ENCODE measurements around the gene AKR7A2. TPM values are rescaled to one million over a fixed set of nuclear protein-coding genes. Genes with fewer than 3 reads are reported as not detected.

The AKR7A2 gene
- total and polyA plus RNA-seq, 8 donors, result 18.7 to 108 (median 48.6) TPM; not detected in 1

DNA sequence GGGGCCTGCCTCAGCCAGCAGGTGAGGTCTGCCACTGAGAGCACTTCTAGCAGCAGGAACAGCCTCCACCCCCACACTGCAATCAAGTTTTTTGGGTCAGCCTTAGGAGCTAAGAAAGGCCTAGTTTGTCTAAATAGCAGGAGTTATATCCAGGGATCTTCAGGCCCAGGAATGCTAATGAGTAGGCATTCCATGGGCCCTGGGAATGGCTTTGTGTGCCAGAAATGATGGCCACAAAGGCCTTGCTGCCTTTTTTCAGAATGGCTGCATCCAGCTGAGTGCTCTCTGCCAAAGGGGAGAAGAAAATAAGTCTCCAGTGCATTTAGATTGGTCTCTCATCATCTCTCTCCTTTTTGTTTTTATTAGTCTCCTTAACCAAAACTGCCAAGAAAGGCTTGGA lies 57.5 kb downstream of the AKR7A2 start:
- Histone ChIP-seq H3K9me3 (no peaks in the 10 kb centered on the region), H3K4me1 (peaks cover 25 to 50% (median 39%) of the 10 kb centered on the region in 4 donors), H3K4me3 (no peak overlapping the region), H3K36me3 (peaks cover 31 to 48% (median 46%) of the 10 kb centered on the region in 4 donors), H3K27ac (no peak overlapping the region), H3K27me3 (no peaks in the 10 kb centered on the region)
- TF ChIP-seq POLR2A (IDR thresholded peaks at IDR 0.05), result no peak
- TF ChIP-seq POLR2AphosphoS5 (IDR thresholded peaks at IDR 0.05), result no peak
- no peak for TF ChIP-seq EP300 (IDR thresholded peaks at IDR 0.05)
- TF ChIP-seq, protein P1, sequence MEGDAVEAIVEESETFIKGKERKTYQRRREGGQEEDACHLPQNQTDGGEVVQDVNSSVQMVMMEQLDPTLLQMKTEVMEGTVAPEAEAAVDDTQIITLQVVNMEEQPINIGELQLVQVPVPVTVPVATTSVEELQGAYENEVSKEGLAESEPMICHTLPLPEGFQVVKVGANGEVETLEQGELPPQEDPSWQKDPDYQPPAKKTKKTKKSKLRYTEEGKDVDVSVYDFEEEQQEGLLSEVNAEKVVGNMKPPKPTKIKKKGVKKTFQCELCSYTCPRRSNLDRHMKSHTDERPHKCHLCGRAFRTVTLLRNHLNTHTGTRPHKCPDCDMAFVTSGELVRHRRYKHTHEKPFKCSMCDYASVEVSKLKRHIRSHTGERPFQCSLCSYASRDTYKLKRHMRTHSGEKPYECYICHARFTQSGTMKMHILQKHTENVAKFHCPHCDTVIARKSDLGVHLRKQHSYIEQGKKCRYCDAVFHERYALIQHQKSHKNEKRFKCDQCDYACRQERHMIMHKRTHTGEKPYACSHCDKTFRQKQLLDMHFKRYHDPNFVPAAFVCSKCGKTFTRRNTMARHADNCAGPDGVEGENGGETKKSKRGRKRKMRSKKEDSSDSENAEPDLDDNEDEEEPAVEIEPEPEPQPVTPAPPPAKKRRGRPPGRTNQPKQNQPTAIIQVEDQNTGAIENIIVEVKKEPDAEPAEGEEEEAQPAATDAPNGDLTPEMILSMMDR (IDR thresholded peaks at IDR 0.05), result no peak
- DNase-seq, result no peak
- intact Hi-C loops (cut with DNase I; ENCODE audit: low total_unique reads), result no loop called here

Small RNA genes within 50 kb of the gene (small RNA-seq; reads per million reads assigned to genes)
- 0 reads per million in 4 donors for gene RNU6-1099P

Other genes with a start within 250 kb of the AKR7A2 start
- 100 to 1,000 TPM; 113 to 262 (median 172) TPM for gene UBR4, start 101.9 kb downstream of the AKR7A2 start, total RNA-seq
- gene UBR4, start 101.9 kb downstream of the AKR7A2 start, polyA plus RNA-seq, result 100 to 1,000 TPM in 1 of 3 donors, 10 to 100 TPM in 2; 41.9 to 104 (median 42.1) TPM
- 10 to 100 TPM; 27.7 to 94.1 (median 53.5) TPM for gene EMC1, start 60.6 kb downstream of the AKR7A2 start, total RNA-seq
- 1 to 10 TPM; 4.5 to 6.7 (median 6.6) TPM for gene EMC1, start 60.6 kb downstream of the AKR7A2 start, polyA plus RNA-seq
- gene MRTO4, start 60.3 kb downstream of the AKR7A2 start, total RNA-seq, result 10 to 100 TPM in 2 of 5 donors, 1 to 10 TPM in 3; 1.8 to 22.0 (median 8.1) TPM
- gene MRTO4, start 60.3 kb downstream of the AKR7A2 start, polyA plus RNA-seq, result 10 to 100 TPM; 31.3 to 46.7 (median 31.6) TPM
- gene AKR7A3, start 23.4 kb downstream of the AKR7A2 start, total RNA-seq, result 100 to 1,000 TPM in 2 of 5 donors, 10 to 100 TPM in 3; 24.0 to 269 (median 86.9) TPM
- gene AKR7A3, start 23.4 kb downstream of the AKR7A2 start, polyA plus RNA-seq, result 100 to 1,000 TPM; 142 to 510 (median 148) TPM
- gene SLC66A1, start 182 bp upstream of the AKR7A2 start, total RNA-seq, result 10 to 100 TPM in 2 of 5 donors, 1 to 10 TPM in 3; 1.8 to 14.5 (median 9.1) TPM
- 10 to 100 TPM; 10.1 to 11.9 (median 11.1) TPM for gene SLC66A1, start 182 bp upstream of the AKR7A2 start, polyA plus RNA-seq
- gene CAPZB, start 173.4 kb upstream of the AKR7A2 start, total RNA-seq, result 100 to 1,000 TPM in 3 of 5 donors, 10 to 100 TPM in 2; 84.9 to 246 (median 112) TPM
- 100 to 1,000 TPM; 188 to 345 (median 256) TPM for gene CAPZB, start 173.4 kb upstream of the AKR7A2 start, polyA plus RNA-seq